ENCODE measurements around the gene SLC34A2.
"Not testable (repeated sequence)": the region's sequence is repeated elsewhere in the genome, so short reads cannot be mapped to it uniquely, and the experiment has no call there.

SLC34A2 gene, protein sequence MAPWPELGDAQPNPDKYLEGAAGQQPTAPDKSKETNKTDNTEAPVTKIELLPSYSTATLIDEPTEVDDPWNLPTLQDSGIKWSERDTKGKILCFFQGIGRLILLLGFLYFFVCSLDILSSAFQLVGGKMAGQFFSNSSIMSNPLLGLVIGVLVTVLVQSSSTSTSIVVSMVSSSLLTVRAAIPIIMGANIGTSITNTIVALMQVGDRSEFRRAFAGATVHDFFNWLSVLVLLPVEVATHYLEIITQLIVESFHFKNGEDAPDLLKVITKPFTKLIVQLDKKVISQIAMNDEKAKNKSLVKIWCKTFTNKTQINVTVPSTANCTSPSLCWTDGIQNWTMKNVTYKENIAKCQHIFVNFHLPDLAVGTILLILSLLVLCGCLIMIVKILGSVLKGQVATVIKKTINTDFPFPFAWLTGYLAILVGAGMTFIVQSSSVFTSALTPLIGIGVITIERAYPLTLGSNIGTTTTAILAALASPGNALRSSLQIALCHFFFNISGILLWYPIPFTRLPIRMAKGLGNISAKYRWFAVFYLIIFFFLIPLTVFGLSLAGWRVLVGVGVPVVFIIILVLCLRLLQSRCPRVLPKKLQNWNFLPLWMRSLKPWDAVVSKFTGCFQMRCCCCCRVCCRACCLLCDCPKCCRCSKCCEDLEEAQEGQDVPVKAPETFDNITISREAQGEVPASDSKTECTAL

DNA sequence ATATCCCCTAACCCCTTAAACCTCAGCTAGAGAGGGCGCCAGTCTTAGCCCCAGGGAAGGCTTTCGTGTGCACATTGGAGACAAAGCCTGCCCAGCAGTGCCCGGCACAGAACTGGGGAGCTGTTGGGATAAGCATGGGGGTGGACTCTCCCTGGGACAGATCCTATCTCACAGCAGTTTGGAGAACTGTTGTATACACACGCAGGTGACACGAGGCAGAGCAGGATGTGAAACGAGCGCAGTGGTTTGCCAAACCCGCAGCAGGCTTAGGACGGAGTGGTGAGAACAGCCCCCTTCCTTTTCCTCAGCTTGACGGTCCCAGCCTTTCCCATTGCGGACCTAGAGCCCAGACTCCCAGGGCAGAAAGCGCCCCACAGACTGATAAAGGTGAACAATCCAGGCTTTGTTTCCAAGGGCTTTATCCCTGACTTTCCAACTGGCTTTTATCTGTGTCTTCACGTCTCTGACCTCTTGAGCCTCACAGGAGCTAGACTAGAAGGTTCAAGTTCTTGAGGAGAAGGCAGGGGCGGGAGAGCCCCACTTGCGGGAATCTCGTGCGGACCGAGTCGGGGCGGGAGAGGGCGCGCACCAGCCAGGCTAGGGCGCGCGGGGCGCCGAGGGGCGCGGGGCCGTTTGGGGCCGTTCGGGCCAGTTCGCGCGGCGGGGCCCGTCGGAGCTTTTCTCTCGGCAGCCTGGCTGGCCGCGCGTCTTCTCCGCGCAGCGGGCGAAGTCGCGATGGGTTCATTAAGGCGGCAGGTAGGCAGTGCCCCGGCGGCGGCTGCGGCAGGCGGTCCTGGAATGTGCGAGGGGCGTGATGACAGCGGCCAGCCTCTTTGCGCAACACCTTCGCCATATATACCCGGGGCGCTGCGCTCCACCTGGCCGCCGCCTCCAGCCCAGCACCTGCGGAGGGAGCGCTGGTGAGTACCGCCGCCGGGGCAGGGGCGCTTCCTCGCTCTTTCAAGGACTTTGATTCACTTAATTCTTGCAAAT is at the start of gene SLC34A2:
SLC34A2 (plus strand) TSS at position 881 of the 993 bp plus-strand sequence. CDS start 6,650 bp downstream, outside the sequence.
- FAIRE-seq, result no peak
- TF ChIP-seq POLR2A (IDR thresholded peaks at IDR 0.05; ENCODE audit: low read depth, low read length), result no peak
- DNase-seq (ENCODE audit: insufficient read length, low spot score), result no peak

DNA sequence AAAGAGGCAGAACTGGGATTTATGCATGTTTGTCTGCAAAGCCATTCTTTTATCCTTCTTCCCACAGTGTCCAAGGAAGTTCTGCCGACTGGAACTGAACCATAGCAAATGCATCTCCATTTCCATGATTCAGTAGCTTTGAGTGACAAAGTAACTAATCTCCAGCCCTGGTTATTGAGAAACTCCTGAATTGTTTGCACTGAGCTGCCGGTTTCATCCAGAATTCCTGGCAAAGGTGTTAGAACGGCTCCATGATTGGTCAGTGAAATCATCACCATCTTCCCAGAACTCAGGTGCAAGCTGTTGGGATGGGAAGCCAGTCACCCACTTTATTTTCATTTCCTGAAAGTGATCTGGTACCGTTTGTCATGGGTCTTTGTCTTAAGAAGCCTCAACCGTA is 47.0 kb upstream of the SLC34A2 start:
- DNase-seq (ENCODE audit: insufficient read length, low spot score) (no peak), FAIRE-seq (no peak)
- no peak for TF ChIP-seq POLR2A (IDR thresholded peaks at IDR 0.05; ENCODE audit: low read depth, low read length)

DNA sequence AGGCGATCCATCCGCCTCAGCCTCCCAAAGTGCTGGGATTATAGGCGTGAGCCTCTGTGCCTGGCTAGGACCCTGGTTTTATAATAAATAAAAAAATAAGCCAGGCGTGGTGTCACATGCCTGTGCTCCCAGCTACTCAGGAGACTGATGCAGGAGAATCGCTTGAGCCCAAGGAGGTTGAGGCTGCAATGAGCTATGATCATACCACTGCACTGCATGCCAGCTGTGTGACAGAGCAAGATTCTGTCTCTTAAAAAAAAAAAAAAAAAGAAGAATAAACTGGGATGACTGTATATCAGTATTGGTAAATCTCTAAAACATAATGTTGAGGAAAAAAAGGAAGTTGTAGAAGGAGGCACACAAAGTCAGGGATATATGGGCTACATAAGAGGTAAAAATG is 45.7 kb upstream of the SLC34A2 start:
- FAIRE-seq (no peak), DNase-seq (ENCODE audit: insufficient read length, low spot score) (no peak)
- TF ChIP-seq POLR2A (IDR thresholded peaks at IDR 0.05; ENCODE audit: low read depth, low read length), result no peak

DNA sequence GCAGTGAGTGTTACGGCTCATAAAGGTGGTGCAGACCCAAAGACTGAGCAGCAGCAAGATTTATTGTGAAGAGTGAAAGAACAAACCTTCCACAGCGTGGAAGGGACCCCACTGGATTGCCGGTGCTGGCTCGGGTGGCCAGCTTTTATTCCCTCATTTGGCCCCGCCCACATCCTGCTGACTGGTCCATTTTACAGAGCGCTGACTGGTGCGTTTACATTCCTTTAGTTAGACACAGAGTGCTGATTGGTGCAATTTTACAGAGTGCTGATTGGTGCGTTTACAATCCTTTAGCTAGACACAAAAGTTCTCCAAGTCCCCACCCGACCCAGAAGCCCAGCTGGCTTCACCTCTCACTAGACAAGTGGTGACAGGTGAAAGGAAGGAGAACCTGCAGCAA is 42.0 kb upstream of the SLC34A2 start:
- FAIRE-seq; DNase-seq (ENCODE audit: insufficient read length, low spot score): not testable (repeated sequence)

DNA sequence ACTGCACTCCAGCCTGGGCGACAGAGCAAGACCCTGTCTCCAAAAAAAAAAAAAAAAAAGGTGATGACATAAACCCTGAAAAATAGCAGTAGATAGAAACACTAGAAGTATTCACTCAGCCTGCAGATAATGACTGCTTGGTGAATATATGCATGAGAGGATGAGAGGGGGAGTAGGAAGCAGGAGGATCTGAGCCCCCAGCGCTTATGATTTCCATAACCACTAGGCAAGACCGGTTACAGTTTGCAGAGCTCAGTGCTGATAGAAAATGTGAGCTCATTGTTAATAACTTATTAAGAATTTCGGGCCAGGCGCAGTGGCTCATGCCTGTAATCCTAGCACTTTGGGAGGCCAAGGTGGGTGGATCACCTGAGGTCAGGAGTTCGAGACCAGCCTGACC is 40.8 kb upstream of the SLC34A2 start:
- DNase-seq (ENCODE audit: insufficient read length, low spot score) (no peak), FAIRE-seq (no peak)
- TF ChIP-seq POLR2A (IDR thresholded peaks at IDR 0.05; ENCODE audit: low read depth, low read length), result no peak

DNA sequence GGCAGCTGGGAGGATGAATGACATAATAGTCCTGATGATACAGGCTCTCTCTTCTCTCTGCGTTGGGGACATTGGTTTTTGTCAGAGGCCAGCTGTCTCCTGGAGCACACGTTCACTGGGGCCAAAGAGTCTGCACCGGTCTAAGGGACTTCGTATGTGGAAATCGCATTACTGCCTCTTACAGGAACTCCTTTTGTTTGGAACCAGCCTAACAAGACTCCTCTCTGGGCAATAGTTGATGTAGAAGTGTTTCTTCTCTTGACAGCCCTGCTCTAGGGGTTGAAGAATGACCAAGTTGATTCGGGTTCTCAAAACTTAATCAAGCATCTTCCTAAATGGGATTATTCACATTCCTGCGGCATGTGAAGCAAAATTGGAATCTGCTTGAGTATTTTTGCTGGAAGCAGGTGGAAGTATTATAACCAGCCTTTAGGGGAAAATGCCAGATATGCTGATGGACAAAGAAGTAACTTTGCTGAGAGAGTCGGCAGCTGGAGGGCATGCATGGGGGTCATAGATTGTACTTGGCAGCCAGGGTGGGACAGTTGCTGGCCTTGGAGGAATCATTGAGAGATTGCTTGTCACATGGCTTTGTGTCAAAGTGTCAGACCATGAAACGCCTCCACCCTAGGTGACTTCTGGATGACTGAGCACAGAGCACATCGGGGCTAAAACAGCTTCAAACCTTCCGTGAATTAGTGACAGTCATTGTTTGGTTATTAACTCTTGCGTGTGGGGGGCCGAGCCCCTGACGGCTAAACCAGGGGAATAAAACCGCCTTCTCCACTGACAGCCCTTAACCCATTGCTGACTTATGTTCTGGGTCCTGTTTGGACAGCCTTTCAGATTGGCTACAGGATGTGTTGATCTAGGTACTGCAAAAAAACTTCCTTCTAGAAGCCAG is 34.4 kb upstream of the SLC34A2 start:
- DNase-seq (ENCODE audit: insufficient read length, low spot score) (no peak), FAIRE-seq (no peak)
- no peak for TF ChIP-seq POLR2A (IDR thresholded peaks at IDR 0.05; ENCODE audit: low read depth, low read length)

DNA sequence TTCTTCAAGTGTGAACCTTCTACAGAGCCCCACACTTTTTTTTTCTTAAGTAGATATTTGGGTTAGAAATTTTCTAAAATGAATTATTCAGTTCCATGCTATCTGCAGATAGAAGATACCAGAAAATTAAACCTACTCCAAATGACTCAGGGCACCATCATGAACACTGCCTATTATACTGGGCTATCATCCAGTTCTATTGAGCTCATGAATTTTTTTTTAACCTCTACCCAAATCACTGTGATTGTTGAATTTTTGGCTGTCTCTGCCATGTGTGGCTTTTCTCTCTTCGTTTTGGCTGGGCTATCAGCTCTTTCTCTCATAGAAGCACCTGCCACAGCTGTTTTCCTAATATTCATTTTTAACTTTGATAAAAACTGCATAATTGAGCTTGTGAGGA is 31.0 kb upstream of the SLC34A2 start:
- DNase-seq (ENCODE audit: insufficient read length, low spot score) (no peak), FAIRE-seq (no peak)
- no peak for TF ChIP-seq POLR2A (IDR thresholded peaks at IDR 0.05; ENCODE audit: low read depth, low read length)

DNA sequence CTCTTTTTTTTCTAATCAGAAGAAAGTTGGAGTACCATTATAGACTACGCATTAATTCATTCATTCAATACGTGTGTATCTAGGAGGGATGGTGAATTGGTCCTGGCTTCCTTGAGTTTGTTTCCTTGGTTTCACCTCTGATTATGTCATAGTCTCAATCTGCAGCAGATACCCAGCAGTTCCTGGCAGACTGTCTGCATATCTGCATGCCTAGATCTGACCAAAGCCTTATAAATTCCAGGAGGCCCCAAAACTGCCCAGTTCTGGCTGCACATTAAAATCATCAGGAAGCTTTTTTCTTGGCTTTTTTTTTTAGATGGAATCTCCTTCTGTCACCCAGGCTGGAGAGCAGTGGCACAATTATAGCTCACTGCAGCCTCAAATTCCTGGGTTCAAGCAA is 27.2 kb upstream of the SLC34A2 start:
- FAIRE-seq, result no peak
- no peak for TF ChIP-seq POLR2A (IDR thresholded peaks at IDR 0.05; ENCODE audit: low read depth, low read length)
- DNase-seq (ENCODE audit: insufficient read length, low spot score), result no peak

DNA sequence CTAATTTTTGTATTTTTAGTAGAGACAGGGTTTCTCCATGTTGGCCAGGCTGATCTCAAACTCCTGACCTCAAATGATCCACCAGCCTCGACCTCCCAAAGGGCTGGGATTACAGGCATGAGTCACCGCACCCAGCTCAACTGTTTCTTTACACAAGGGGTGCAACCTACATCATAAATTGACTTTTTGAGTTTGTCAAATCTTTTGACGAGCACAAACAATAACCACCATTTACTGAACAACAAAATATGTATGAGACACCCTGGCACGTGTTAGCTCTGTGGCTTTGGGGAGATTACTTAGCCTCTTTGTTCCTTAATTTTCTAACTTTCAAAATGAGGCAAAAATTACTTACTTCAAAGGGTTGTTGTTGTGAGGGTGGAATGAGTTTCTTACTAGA is 23.5 kb upstream of the SLC34A2 start:
- TF ChIP-seq POLR2A (IDR thresholded peaks at IDR 0.05; ENCODE audit: low read depth, low read length), result no peak
- FAIRE-seq (no peak), DNase-seq (ENCODE audit: insufficient read length, low spot score) (no peak)

DNA sequence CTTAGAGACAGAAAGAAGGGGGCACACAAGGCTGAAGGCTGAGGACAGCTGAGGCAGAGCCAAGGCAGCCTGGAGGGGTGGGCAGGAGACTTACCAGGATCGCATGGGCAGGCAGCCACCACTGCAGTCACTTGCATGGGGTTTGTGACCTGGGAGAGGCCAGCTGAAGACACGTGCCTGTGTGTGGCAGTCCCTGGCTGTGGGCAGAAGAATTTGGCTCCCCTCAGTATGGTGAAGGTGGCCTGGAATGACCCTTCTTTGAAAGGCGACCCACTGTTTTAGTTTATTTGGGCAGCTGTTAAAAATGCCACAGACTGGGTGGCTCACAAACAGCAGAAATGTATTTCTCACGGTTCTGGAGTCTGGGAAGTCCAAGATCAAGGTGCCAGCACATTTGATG is 22.1 kb upstream of the SLC34A2 start:
- no peak for FAIRE-seq
- DNase-seq (ENCODE audit: insufficient read length, low spot score), result no peak

DNA sequence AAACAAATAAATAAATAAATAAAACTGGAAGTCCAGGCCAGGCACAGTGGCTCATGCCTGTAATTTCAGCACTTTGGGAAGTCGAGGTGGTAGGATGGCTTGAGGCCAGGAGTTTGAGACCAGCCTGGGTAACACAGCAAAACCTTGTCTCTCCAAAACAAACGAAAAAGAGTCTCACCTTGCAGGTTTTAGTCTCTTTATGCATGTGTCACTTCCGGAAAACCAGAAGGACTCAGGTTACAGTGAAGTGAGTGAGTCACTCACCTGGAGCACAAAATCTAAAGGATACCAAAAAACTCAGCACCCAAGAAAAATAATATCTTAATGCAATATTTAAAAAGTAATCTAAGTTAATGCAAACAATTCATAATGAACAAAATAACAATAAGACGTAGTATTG is 20.1 kb upstream of the SLC34A2 start:
- FAIRE-seq, result no peak
- DNase-seq (ENCODE audit: insufficient read length, low spot score), result no peak

More for the DNA sequence above, 22.1 kb upstream of the SLC34A2 start:
- TF ChIP-seq POLR2A (IDR thresholded peaks at IDR 0.05; ENCODE audit: low read depth, low read length), result no peak

DNA sequence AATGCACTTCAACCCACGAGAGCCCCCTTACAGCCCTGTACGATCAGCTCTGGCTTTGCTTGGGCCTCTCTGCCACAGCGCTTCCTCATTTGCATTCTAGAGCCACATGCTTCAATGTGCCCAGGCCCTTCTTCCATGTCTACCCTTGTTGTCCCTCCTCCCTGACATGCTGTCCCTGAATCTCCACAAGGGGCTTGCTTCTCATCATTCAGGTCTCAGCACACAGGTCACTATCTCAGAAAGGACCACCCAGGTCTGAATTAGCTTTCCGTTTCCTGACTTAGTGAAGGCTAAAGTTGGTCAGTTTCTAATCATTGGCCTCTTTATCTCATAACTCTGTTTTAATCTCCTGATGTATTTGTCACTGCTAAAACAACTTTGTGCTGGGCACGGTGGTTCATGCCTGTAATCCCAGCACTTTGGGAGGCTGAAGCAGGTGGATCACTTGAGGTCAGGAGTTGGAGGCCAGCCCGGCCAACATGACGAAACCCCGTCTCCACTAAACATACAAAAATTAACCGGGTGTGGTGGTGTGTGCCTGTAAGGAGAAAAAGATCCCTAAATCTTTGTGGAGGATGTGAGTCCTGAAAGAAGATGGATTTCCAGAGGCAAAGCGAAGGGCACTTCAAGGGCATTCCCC is 17.9 kb upstream of the SLC34A2 start:
- no peak for FAIRE-seq

More for the DNA sequence above, 20.1 kb upstream of the SLC34A2 start:
- no peak for TF ChIP-seq POLR2A (IDR thresholded peaks at IDR 0.05; ENCODE audit: low read depth, low read length)

More for the DNA sequence above, 17.9 kb upstream of the SLC34A2 start:
- no peak for DNase-seq (ENCODE audit: insufficient read length, low spot score)
- TF ChIP-seq POLR2A (IDR thresholded peaks at IDR 0.05; ENCODE audit: low read depth, low read length), result no peak
